Epithelial cell of esophagus (primary cell): Measurements from ENCODE around the gene SEMA4D.

Experiments
- DNase-seq: peaks from one replicate; pipeline ENCODE4 v3.0.0; 2010; ENCODE audit warnings: low read depth
- H3K4me3 ChIP-seq: 2 replicates; pipeline ENCODE4 v1.5.1; 2011; ENCODE audit warnings: mild to moderate bottlenecking, low read length, control low read depth
- TF ChIP-seq, protein P1 (sequence below): IDR thresholded peaks from 2 replicates; pipeline ENCODE4 v1.5.1; 2011; ENCODE audit warnings: low read depth, mild to moderate bottlenecking, low read length, control low read depth, inconsistent platforms; ENCODE audit not compliant: insufficient read depth; ENCODE audit errors: missing control alignments

The SEMA4D gene

DNA sequence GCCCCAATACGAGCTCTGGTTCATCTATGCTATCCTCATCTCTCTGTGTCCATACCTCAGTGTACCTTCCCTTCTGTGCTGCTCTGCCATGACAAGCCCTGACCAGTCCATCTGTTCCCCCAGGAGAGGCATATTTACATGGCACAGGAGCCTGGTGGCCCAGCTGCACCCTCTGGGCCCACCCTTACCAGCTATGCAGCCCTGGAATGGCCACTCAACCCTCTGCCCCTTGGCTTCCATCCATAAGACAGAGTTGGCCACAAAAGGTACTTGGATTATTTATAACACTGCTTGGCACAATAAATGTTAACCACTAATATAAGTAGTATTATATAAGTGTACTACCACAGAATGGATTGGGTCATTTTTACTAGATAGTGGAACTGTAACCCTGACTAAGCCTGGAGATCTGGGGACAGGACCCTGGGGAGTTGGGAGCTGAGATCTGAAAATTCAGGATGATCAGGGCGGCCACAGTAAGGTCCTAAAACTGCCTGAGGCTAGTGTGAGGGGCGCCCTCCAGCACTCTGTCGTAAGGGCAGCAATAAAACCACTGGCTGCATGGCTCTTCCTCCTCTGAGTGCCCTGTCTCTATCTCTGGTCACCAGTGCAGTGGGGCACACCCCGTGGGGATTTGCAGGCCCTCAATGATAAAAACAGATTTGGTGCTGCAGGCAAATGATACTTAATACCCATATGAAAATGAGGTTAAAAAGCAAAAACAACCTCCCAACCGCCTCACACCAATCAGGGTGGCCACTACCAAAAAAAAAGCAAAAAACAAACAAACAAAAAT, 65.8 kb downstream of the SEMA4D start:
- no peak overlapping the region for H3K4me3 ChIP-seq
- TF ChIP-seq, protein P1, sequence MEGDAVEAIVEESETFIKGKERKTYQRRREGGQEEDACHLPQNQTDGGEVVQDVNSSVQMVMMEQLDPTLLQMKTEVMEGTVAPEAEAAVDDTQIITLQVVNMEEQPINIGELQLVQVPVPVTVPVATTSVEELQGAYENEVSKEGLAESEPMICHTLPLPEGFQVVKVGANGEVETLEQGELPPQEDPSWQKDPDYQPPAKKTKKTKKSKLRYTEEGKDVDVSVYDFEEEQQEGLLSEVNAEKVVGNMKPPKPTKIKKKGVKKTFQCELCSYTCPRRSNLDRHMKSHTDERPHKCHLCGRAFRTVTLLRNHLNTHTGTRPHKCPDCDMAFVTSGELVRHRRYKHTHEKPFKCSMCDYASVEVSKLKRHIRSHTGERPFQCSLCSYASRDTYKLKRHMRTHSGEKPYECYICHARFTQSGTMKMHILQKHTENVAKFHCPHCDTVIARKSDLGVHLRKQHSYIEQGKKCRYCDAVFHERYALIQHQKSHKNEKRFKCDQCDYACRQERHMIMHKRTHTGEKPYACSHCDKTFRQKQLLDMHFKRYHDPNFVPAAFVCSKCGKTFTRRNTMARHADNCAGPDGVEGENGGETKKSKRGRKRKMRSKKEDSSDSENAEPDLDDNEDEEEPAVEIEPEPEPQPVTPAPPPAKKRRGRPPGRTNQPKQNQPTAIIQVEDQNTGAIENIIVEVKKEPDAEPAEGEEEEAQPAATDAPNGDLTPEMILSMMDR = no peak
- DNase-seq = no peak

DNA sequence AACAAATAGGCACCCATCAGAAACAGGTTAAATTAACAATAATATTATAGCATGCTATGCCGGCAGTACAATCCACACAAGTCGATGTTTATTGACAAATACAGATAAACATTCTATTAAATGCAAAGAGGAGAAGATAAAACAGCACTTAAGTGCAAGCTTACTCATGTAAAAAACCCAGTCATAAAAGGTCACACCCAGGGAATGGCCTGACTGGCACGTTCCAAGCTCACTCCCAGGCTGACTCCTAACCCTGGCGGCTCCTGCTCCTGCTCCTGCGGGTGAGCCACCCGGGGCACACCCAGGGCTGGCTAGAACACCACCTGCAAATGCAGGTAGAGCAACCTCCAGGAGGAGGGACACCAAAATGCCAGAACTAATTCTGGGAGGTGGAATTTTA, 66.9 kb downstream of the SEMA4D start:
- peak; percentile 54 for DNase-seq

DNA sequence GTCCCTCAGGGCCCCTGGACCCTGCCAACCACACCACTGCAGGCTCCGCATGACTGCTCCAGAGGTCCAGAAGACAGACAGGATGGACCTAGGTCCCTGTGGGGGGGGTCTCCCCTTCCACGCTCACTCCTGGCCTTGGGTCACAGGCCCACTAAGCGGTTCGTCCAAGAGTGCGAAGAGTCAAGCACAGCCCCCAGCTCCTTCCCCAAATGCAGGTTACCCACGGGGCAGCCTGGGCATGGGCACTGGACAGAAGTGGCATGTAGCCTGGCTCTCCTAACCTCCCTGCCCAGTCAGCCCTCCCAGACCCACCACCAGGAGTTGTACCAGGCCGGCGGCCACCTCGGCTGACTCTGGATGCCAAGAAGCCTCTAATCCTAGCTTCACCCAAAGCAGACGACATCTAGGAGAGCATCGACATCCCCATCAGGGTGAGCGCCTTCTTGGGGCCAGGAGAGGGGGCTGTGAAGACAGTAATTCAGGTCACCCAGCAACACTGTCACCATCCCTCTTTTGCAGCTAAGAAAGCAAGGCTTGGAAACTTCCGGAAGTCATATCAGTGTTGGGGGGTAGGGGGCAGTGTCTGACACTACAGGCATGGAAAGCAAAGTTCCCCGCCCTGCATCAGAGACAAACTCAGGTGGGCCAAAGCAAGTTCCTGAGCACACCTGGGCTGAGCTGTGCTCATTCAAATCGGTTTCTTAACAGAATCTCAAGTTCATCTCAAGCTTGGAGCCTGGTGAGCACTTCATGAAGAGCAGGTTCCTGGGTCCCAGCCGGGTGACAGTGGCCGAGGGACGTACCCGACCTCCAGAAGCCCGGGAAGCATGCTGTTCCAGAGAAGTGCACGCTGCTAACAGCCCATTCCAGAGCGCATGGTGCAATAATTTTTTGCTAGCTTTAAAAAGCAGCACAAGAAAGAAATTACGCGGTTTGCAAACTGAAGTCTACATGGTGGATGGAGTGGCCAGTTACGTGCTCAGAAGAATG, 68.7 kb downstream of the SEMA4D start:
- no peak overlapping the region for H3K4me3 ChIP-seq
- no peak for DNase-seq
- TF ChIP-seq, protein P1 = no peak

More for the DNA sequence above, 66.9 kb downstream of the SEMA4D start:
- H3K4me3 ChIP-seq = no peak overlapping the region
- TF ChIP-seq, protein P1 = no peak

DNA sequence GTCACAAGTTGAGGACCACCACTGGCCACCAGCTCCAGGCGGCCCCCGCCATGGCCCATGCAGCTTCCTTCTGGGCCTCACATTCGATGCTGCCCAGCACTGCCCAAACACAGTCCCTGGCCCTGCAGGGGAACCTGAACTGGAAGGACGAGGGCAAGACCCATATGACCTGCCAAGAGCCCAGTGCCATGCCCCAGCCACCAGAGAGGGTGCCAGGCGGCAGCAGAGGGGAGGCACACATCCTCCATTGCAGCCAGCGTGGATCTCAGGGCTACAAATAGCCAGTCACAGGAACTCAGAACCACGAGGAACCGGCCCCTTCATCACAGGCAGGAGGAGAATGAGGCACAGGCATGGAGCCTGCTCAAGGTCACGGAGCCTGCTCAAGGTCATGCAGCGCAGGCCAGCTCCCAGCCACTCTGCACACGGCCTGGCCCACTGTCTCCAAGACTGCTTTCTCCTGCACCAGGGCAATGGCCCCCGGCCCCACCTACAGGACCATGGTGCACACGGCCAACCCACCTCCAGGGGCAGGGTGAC, 69.6 kb downstream of the SEMA4D start:
- no peak for DNase-seq
- TF ChIP-seq, protein P1 = no peak
- H3K4me3 ChIP-seq = no peak overlapping the region

DNA sequence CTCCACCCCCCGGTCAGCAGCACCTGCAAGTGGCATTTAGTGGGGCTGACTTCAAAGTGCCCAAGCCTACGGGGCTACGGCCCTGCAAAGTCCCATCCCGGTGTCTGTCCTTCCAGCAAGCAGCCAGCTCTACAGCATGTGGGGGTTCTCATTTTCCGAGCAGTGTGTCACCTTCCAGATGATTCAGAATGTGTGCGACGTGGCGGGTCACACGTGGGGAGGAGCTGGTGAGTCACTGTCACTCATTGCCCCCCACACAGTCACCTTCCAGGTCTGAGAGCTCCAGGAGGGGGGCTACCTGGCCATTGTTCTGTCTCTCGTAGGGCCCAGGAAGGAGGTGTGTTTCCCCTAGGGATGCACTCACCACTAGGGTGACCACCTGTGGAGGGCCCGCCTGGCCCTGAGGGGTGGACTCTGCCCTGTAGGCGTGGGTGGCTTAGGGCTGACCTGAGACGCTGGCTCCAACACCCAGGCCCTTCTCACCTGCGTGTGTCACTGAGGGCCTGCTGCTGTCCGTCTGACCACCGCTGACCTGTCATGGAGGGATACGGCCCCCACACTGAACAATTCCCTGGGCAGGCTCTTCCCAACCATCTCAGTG, 70.2 kb downstream of the SEMA4D start:
- DNase-seq = no peak
- TF ChIP-seq, protein P1 = no peak
- no peak overlapping the region for H3K4me3 ChIP-seq

DNA sequence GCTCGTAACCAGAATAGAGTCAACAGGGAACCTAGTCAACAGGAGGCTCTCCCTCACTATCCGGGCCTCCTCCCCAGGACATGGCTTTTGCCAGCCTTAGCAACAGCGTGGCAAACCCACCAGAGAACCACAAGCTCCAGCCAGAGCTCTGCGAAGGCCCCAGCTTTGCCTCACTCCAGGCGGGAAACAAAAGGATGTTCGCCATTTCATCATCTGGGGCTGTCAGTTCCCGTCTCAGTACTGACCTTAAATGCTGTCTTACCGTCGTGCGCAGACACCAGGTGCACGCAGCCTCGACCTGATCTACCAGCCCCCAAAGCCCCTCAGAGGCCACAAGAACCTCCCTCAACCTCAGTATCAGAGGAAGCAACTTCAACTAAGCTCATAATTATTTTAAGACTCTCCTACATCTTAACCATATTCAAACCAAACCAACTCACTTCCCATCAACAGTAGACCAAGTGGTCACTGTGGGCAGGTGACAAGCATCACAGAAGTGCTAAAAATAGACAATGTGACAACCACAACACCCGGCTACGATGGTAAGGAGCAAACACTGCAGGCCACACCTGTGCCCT, 71.4 kb downstream of the SEMA4D start:
- H3K4me3 ChIP-seq = no peak overlapping the region
- TF ChIP-seq, protein P1 = no peak
- DNase-seq = no peak
